ENCODE results near the gene LIMS2. TPM values are rescaled to one million over a fixed set of nuclear protein-coding genes. Genes with fewer than 3 reads are reported as not detected.

LIMS2 gene
- total RNA-seq, 2 experiments from 2014 or later: 1.6 to 24.9 TPM

DNA sequence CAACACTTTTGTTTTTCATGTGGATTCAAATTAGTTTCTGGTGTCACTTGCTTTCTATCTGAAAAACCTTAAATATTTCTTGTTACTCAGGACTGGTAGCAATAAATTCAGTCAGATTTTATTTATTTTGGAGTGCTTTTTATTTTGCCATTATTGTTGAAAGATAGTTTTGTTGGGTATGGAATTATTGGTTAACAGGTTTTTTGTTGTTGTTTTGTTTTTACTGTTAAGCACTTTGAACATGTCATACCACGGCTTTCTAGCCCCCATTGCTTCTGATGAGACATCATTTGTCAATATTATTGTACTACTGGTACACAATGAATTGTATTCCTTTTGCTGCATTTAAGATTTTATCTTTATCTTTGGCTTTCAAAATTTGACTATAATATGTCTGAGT lies 13.1 kb upstream of the LIMS2 start:
- H3K4me1 ChIP-seq (ENCODE audit: insufficient read depth, low read length, poor library complexity, severe bottlenecking): no peaks in the 10 kb centered on the region
- BruUV-seq (replicated peaks): no TSS peak
- H3K79me2 ChIP-seq (ENCODE audit: insufficient read depth, low read depth, low read length): no peaks in the 10 kb centered on the region
- POLR2A ChIA-PET: no interaction called here
- intact Hi-C loops (cut with micrococcal nuclease; ENCODE audit: unreplicated experiment): no loop called here
- H4K20me1 ChIP-seq (ENCODE audit: insufficient read depth, low read length): no peaks in the 10 kb centered on the region
- no peaks in the 10 kb centered on the region for H3K36me3 ChIP-seq (ENCODE audit: insufficient read depth, low read length)
- H3K9me3 ChIP-seq (ENCODE audit: low read length): peaks cover 38% of the 10 kb centered on the region
- no peak overlapping the region for H2AFZ ChIP-seq (ENCODE audit: low read length)
- no peak for DNase-seq (ENCODE audit: low spot score)
- H3K27ac ChIP-seq (ENCODE audit: low read depth, low read length, poor library complexity, severe bottlenecking): no peak overlapping the region
- TF ChIP-seq, protein P1, sequence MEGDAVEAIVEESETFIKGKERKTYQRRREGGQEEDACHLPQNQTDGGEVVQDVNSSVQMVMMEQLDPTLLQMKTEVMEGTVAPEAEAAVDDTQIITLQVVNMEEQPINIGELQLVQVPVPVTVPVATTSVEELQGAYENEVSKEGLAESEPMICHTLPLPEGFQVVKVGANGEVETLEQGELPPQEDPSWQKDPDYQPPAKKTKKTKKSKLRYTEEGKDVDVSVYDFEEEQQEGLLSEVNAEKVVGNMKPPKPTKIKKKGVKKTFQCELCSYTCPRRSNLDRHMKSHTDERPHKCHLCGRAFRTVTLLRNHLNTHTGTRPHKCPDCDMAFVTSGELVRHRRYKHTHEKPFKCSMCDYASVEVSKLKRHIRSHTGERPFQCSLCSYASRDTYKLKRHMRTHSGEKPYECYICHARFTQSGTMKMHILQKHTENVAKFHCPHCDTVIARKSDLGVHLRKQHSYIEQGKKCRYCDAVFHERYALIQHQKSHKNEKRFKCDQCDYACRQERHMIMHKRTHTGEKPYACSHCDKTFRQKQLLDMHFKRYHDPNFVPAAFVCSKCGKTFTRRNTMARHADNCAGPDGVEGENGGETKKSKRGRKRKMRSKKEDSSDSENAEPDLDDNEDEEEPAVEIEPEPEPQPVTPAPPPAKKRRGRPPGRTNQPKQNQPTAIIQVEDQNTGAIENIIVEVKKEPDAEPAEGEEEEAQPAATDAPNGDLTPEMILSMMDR (conservative IDR thresholded peaks at IDR 0.05; ENCODE audit: low read length): no peak
- no peak for TF ChIP-seq EZH2phosphoT487 (IDR thresholded peaks at IDR 0.05; ENCODE audit: borderline replicate concordance, low read depth, low read length)
- no peak overlapping the region for H3K4me3 ChIP-seq (ENCODE audit: low read depth, low read length, poor library complexity, severe bottlenecking)
- CTCF ChIA-PET (ENCODE audit: unreplicated experiment): no interaction called here
- no peak overlapping the region for H3K4me2 ChIP-seq (ENCODE audit: low read length)
- no peaks in the 10 kb centered on the region for H3K9me2 ChIP-seq (ENCODE audit: insufficient read depth, low read length)

DNA sequence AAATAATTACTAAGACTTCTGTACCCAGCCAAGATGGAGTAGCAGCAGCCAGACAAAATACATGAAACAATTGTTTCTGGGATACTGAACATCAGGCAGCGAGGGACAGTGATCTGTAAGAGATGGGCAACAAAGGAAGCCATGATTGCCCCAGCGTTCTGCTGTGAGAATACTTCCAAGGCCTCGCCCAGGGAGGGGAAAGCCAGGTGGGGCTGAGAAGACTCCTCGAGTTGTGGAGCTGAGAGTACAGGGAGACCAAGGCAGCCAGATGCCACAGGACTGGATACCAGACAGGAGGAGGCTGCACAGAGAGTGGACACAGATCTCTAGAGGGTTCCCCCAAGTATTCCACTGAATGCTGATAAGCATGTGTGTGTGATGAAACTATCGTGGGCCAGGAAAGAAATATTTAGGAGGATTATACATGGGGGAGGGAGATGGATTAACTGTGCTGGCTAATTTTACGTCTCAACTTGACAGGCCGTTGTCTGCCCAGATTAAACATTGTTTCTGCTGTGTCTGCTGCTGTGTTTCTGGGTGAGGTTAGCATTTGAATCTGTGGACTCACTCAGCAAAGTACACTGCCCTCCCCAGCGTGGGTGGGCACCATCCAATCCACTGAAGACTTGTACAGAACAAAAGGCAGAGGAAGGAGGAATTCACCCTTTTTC lies 10.2 kb upstream of the LIMS2 start:
- Histone ChIP-seq H3K4me2 (ENCODE audit: low read length) (no peak overlapping the region), H3K4me3 (ENCODE audit: low read depth, low read length, poor library complexity, severe bottlenecking) (no peak overlapping the region), H3K4me1 (ENCODE audit: insufficient read depth, low read length, poor library complexity, severe bottlenecking) (no peaks in the 10 kb centered on the region), H3K27ac (ENCODE audit: low read depth, low read length, poor library complexity, severe bottlenecking) (no peak overlapping the region), H3K9me3 (ENCODE audit: low read length) (peaks cover 24% of the 10 kb centered on the region), H3K36me3 (ENCODE audit: insufficient read depth, low read length) (no peaks in the 10 kb centered on the region), H3K9me2 (ENCODE audit: insufficient read depth, low read length) (no peaks in the 10 kb centered on the region), H2AFZ (ENCODE audit: low read length) (no peak overlapping the region), H3K79me2 (ENCODE audit: insufficient read depth, low read depth, low read length) (no peaks in the 10 kb centered on the region), H4K20me1 (ENCODE audit: insufficient read depth, low read length) (no peaks in the 10 kb centered on the region)
- intact Hi-C loops (cut with micrococcal nuclease; ENCODE audit: unreplicated experiment): no loop called here
- BruUV-seq (replicated peaks): no TSS peak
- TF ChIP-seq, protein P1 (conservative IDR thresholded peaks at IDR 0.05; ENCODE audit: low read length): no peak
- no peak for TF ChIP-seq EZH2phosphoT487 (IDR thresholded peaks at IDR 0.05; ENCODE audit: borderline replicate concordance, low read depth, low read length)
- POLR2A ChIA-PET: no interaction called here
- DNase-seq (ENCODE audit: low spot score): no peak
- CTCF ChIA-PET (ENCODE audit: unreplicated experiment): no interaction called here

DNA sequence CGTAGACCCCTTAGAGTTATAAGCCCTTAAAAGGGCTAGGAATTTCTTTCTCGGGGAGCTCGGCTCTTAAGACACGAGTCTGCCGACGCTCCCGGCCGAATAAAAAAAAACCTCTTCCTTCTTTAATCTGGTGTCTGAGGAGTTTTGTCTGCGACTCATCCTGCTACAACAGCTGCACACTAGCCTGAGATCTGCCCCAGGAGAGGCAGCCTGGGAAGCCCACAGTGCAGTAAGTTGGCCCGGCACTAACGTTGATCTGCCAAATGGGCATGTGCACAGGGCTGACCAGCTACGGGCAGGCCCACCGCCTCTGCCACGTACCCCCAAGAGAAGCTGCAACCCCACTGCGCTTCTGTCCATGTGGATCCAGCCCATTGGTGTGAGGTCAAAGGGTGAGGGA lies 8.4 kb upstream of the LIMS2 start:
- Histone ChIP-seq H3K36me3 (ENCODE audit: insufficient read depth, low read length) (no peaks in the 10 kb centered on the region), H3K4me2 (ENCODE audit: low read length) (no peak overlapping the region), H3K9me3 (ENCODE audit: low read length) (peaks cover 11% of the 10 kb centered on the region), H4K20me1 (ENCODE audit: insufficient read depth, low read length) (no peaks in the 10 kb centered on the region), H2AFZ (ENCODE audit: low read length) (no peak overlapping the region), H3K27ac (ENCODE audit: low read depth, low read length, poor library complexity, severe bottlenecking) (no peak overlapping the region), H3K9me2 (ENCODE audit: insufficient read depth, low read length) (no peaks in the 10 kb centered on the region), H3K4me3 (ENCODE audit: low read depth, low read length, poor library complexity, severe bottlenecking) (no peak overlapping the region), H3K79me2 (ENCODE audit: insufficient read depth, low read depth, low read length) (no peaks in the 10 kb centered on the region), H3K4me1 (ENCODE audit: insufficient read depth, low read length, poor library complexity, severe bottlenecking) (no peaks in the 10 kb centered on the region)
- DNase-seq (ENCODE audit: low spot score): no peak
- no TSS peak for BruUV-seq (replicated peaks)
- ChIA-PET POLR2A (no interaction called here), CTCF (ENCODE audit: unreplicated experiment) (no interaction called here)
- TF ChIP-seq, protein P1 (conservative IDR thresholded peaks at IDR 0.05; ENCODE audit: low read length): no peak
- no peak for TF ChIP-seq EZH2phosphoT487 (IDR thresholded peaks at IDR 0.05; ENCODE audit: borderline replicate concordance, low read depth, low read length)
- intact Hi-C loops (cut with micrococcal nuclease; ENCODE audit: unreplicated experiment): no loop called here
